NCI-H2081 (cell line): ENCODE data around the gene KMT5B.

Experiments used
- DNase-seq, 2 experiments: peaks; one replicate each; lab custom pipeline; 2025; lab: John Stamatoyannopoulos, UW

Gene KMT5B

GRCh38 chr11:68143310-68143689 lies 69.8 kb downstream of the KMT5B start:
- no peak for DNase-seq

GRCh38 chr11:68142441-68143309 lies 70.4 kb downstream of the KMT5B start:
- DNase-seq: no peak

GRCh38 chr11:68142028-68142412 lies 71.1 kb downstream of the KMT5B start:
- peak; percentile 4 to 48 for DNase-seq

GRCh38 chr11:68141246-68142027 lies 71.7 kb downstream of the KMT5B start:
- no peak for DNase-seq

GRCh38 chr11:68140496-68141245 lies 72.4 kb downstream of the KMT5B start:
- peak; percentile 74 to 84 for DNase-seq

GRCh38 chr11:68138237-68138636 lies 74.9 kb downstream of the KMT5B start:
- no peak for DNase-seq

GRCh38 chr11:68137833-68138232 lies 75.3 kb downstream of the KMT5B start:
- DNase-seq: no peak

- no peak for DNase-seq
These were observed 76.2 kb downstream of the KMT5B start for GRCh38 chr11:68136866-68137265.

GRCh38 chr11:68135161-68135560 lies 77.9 kb downstream of the KMT5B start:
- DNase-seq: no peak

GRCh38 chr11:68133761-68134160 lies 79.3 kb downstream of the KMT5B start:
- DNase-seq: no peak

GRCh38 chr11:68130121-68130520 lies 83.0 kb downstream of the KMT5B start:
- DNase-seq: no peak

- no peak for DNase-seq
These were observed 84.3 kb downstream of the KMT5B start for GRCh38 chr11:68128682-68129327.

GRCh38 chr11:68127714-68128681 lies 85.1 kb downstream of the KMT5B start:
- DNase-seq: no peak

GRCh38 chr11:68125164-68125563 lies 87.9 kb downstream of the KMT5B start:
- no peak for DNase-seq

- DNase-seq: no peak
These were observed 90.1 kb downstream of the KMT5B start for GRCh38 chr11:68122936-68123539.

- peak; percentile 89 to 90 for DNase-seq
These were observed 91.8 kb downstream of the KMT5B start, which contains the start of gene CHKA for GRCh38 chr11:68121067-68121899. TSS of gene CHKA (minus strand) at chr11:68121388. CDS start at chr11:68121177, 211 bp downstream.

- peak; percentile 21 to 31 for DNase-seq
These were observed 92.6 kb downstream of the KMT5B start for GRCh38 chr11:68120273-68121066.

GRCh38 chr11:68118706-68119448 lies 94.2 kb downstream of the KMT5B start:
- peak in 1 of 2 experiments; percentile 15 for DNase-seq
